ENCODE results near the gene FHL3. TPM values are rescaled to one million over a fixed set of nuclear protein-coding genes. Genes with fewer than 3 reads are reported as not detected.

FHL3 gene
- total RNA-seq, 2 experiments from 2014 or later, result 26.6 to 26.7 TPM

- Mint-ChIP-seq H3K4me1 (ENCODE audit: low read depth) (peaks cover 29% of the 10 kb centered on the region), H3K4me3 (no peak overlapping the region), H3K9me3 (no peaks in the 10 kb centered on the region), H3K27ac (no peak overlapping the region), H3K36me3 (ENCODE audit: low read depth) (peaks cover 60% of the 10 kb centered on the region), H3K27me3 (no peaks in the 10 kb centered on the region)
- POLR2A ChIA-PET, result interaction anchor here (0.6 to 3.1 kb wide), 5 partner anchors 9 to 743 kb away, joined by 3 to 24 read pairs (median 3); partner anchors contain the start of gene SF3A3
- DNase-seq (no peak), ATAC-seq (peak; percentile 79)
- intact Hi-C loops (cut with micrococcal nuclease), result loop anchor here (2.0 kb wide), 1 partner anchor 28 kb away; the partner anchor contains the start of gene SF3A3
- CTCF ChIA-PET, result interaction anchor here (0.6 to 4.1 kb wide), 16 partner anchors 8 to 160 kb away, joined by 3 to 31 read pairs (median 4); partner anchors contain the start of genes MTF1 and SF3A3
- TF ChIP-seq CTCF (IDR thresholded peaks at IDR 0.05), result peak; percentile 41
Observed at GRCh38 chr1:38018864-38019343, 13.6 kb upstream of the FHL3 start.

- Mint-ChIP-seq H3K27me3 (no peaks in the 10 kb centered on the region), H3K9me3 (no peaks in the 10 kb centered on the region), H3K4me1 (ENCODE audit: low read depth) (peaks cover 46% of the 10 kb centered on the region), H3K27ac (peak overlapping the region; percentile 68), H3K36me3 (ENCODE audit: low read depth) (peaks cover 51% of the 10 kb centered on the region), H3K4me3 (no peak overlapping the region)
- intact Hi-C loops (cut with micrococcal nuclease), result no loop called here
- POLR2A ChIA-PET, result interaction anchor here (0.6 to 1.4 kb wide), 4 partner anchors 9 to 22 kb away, joined by 3 to 5 read pairs (median 4); no protein-coding TSS in a partner anchor
- no peak for TF ChIP-seq CTCF (IDR thresholded peaks at IDR 0.05)
- ATAC-seq (no peak), DNase-seq (no peak)
- CTCF ChIA-PET, result interaction anchor here (0.6 to 10.4 kb wide), 5 partner anchors 12 to 1611 kb away, joined by 3 to 99 read pairs (median 4); partner anchors contain the start of gene SF3A3
Observed at GRCh38 chr1:38015978-38016725, 10.8 kb upstream of the FHL3 start.

GRCh38 chr1:38014724-38015424 lies 9.6 kb upstream of the FHL3 start:
- POLR2A ChIA-PET, result interaction anchor here (1.4 to 7.6 kb wide), 2 partner anchors 13 to 19 kb away, joined by 5 to 114 read pairs; partner anchors contain the start of gene SF3A3
- H3K36me3 Mint-ChIP-seq (ENCODE audit: low read depth), result peaks cover 44% of the 10 kb centered on the region
- intact Hi-C loops (cut with micrococcal nuclease), result loop anchor here (5.0 kb wide), 1 partner anchor 543 kb away; the partner anchor contains the start of gene ZC3H12A
- TF ChIP-seq CTCF (IDR thresholded peaks at IDR 0.05), result no peak
- no peaks in the 10 kb centered on the region for H3K9me3 Mint-ChIP-seq
- H3K27ac Mint-ChIP-seq, result no peak overlapping the region
- peak overlapping the region; percentile 87 for H3K4me3 Mint-ChIP-seq
- no peaks in the 10 kb centered on the region for H3K27me3 Mint-ChIP-seq
- DNase-seq (no peak), ATAC-seq (no peak)
- H3K4me1 Mint-ChIP-seq (ENCODE audit: low read depth), result peaks cover 55% of the 10 kb centered on the region
- CTCF ChIA-PET, result interaction anchor here (0.6 to 10.4 kb wide), 5 partner anchors 11 to 693 kb away, joined by 3 to 99 read pairs (median 23); partner anchors contain the start of gene SF3A3

GRCh38 chr1:38014171-38014570 lies 8.9 kb upstream of the FHL3 start:
- intact Hi-C loops (cut with micrococcal nuclease), result loop anchor here (5.0 kb wide), 1 partner anchor 542 kb away; the partner anchor contains the start of gene ZC3H12A
- peaks cover 62% of the 10 kb centered on the region for H3K4me1 Mint-ChIP-seq (ENCODE audit: low read depth)
- H3K27me3 Mint-ChIP-seq, result no peaks in the 10 kb centered on the region
- peak overlapping the region; percentile 42 for H3K27ac Mint-ChIP-seq
- CTCF ChIA-PET, result interaction anchor here (0.6 to 10.4 kb wide), 6 partner anchors 12 to 694 kb away, joined by 3 to 99 read pairs (median 13); partner anchors contain the start of gene SF3A3
- peaks cover 41% of the 10 kb centered on the region for H3K36me3 Mint-ChIP-seq (ENCODE audit: low read depth)
- no peak for ATAC-seq
- no peaks in the 10 kb centered on the region for H3K9me3 Mint-ChIP-seq
- POLR2A ChIA-PET, result interaction anchor here (6.3 to 7.6 kb wide), 2 partner anchors 12 to 19 kb away, joined by 69 to 114 read pairs; partner anchors contain the start of gene SF3A3
- no peak for DNase-seq
- H3K4me3 Mint-ChIP-seq, result peak overlapping the region; percentile 87
- no peak for TF ChIP-seq CTCF (IDR thresholded peaks at IDR 0.05)
